ENCODE data around the gene E2F3.

DNA sequence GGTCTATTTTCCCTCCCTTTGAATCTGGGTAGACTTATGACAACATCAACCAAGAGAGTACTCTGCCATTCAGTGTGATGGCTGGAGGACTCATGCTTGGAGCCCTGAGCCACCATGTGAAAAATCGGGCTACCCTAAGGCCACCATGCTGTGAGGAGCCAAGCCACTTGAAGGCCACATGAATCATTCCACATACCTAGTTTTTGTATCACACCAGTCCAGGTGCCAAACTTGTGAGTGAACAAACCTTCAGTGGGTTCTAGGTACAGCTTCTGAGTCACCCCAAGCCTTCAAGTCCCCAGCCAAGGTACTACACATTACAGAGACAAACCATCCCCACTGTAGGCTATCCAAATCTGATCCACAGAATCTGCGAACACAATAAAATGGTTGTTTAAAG is 37.4 kb upstream of the E2F3 start:
- TF ChIP-seq, protein P1, sequence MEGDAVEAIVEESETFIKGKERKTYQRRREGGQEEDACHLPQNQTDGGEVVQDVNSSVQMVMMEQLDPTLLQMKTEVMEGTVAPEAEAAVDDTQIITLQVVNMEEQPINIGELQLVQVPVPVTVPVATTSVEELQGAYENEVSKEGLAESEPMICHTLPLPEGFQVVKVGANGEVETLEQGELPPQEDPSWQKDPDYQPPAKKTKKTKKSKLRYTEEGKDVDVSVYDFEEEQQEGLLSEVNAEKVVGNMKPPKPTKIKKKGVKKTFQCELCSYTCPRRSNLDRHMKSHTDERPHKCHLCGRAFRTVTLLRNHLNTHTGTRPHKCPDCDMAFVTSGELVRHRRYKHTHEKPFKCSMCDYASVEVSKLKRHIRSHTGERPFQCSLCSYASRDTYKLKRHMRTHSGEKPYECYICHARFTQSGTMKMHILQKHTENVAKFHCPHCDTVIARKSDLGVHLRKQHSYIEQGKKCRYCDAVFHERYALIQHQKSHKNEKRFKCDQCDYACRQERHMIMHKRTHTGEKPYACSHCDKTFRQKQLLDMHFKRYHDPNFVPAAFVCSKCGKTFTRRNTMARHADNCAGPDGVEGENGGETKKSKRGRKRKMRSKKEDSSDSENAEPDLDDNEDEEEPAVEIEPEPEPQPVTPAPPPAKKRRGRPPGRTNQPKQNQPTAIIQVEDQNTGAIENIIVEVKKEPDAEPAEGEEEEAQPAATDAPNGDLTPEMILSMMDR (IDR thresholded peaks at IDR 0.05; ENCODE audit: borderline replicate concordance, extremely low read depth, low read length, poor library complexity, severe bottlenecking) = no peak
- TF ChIP-seq EZH2 (IDR thresholded peaks at IDR 0.05; ENCODE audit: borderline replicate concordance, low read depth, low read length, severe bottlenecking) = no peak

Data from DND-41 (cell line).